MCF 10A (cell line): ENCODE data around the gene NPHP4. TPM values are rescaled to one million over a fixed set of nuclear protein-coding genes. Genes with fewer than 3 reads are reported as not detected.

Source experiments
- BruUV-seq: library from RNA; stranded (reverse); fragments of 400-500 nt; replicated peaks from 2 replicates; lab custom pipeline; 2021; lab: Mats Ljungman, UMichigan
- CTCF ChIA-PET: fragments of 300-600 bp; sonication (Branson Sonifier 250); formaldehyde crosslinking; extraction: SDS; loops from one replicate; lab custom pipeline; 2021; ENCODE audit warnings: antibody characterized with exemption, inconsistent platforms; lab: Yijun Ruan, JAX
- POLR2A ChIA-PET: fragments of 300-600, 350-650 bp; sonication (Branson Sonifier 250); formaldehyde crosslinking; extraction: SDS; loops from one replicate; lab custom pipeline; 2020; ENCODE audit warnings: antibody characterized with exemption, inconsistent platforms; lab: Yijun Ruan, JAX
- DNase-seq: peaks from one replicate; pipeline ENCODE4 v3.0.0-alpha.2; 2018; ENCODE audit not compliant: unreplicated experiment
- H3K27ac Mint-ChIP-seq: one replicate; pipeline ENCODE4 v1.8.0; 2022; ENCODE audit warnings: mild to moderate bottlenecking, low read depth, mixed read lengths; ENCODE audit not compliant: unreplicated experiment
- H3K27me3 Mint-ChIP-seq: one replicate; pipeline ENCODE4 v1.8.0; 2022; ENCODE audit warnings: mixed read lengths; ENCODE audit not compliant: insufficient read depth, unreplicated experiment
- H3K36me3 Mint-ChIP-seq: one replicate; pipeline ENCODE4 v1.8.0; 2022; ENCODE audit warnings: mild to moderate bottlenecking, moderate library complexity, mixed read lengths; ENCODE audit not compliant: insufficient read depth, unreplicated experiment
- H3K4me1 Mint-ChIP-seq: one replicate; pipeline ENCODE4 v1.8.0; 2022; ENCODE audit warnings: mixed read lengths; ENCODE audit not compliant: insufficient read depth, unreplicated experiment
- H3K4me3 Mint-ChIP-seq: one replicate; pipeline ENCODE4 v1.8.0; 2022; ENCODE audit warnings: mild to moderate bottlenecking, moderate library complexity, mixed read lengths; ENCODE audit not compliant: unreplicated experiment
- H3K9me3 Mint-ChIP-seq: one replicate; pipeline ENCODE4 v1.8.0; 2022; ENCODE audit warnings: mixed read lengths; ENCODE audit not compliant: unreplicated experiment
- CTCF ChIP-seq: fragments of 200-600 bp; IDR thresholded peaks from one replicate; pipeline ENCODE4 v1.8.0; 2022; ENCODE audit warnings: antibody characterized with exemption, mild to moderate bottlenecking; ENCODE audit not compliant: unreplicated experiment
- intact Hi-C: fragments of 100-400 bp; cut with micrococcal nuclease; formaldehyde crosslinking; loops from 2 replicates; pipeline ENCODE4 v1.14.1; 2022
- total RNA-seq: library from RNA; stranded (reverse); gene quantifications from 2 replicates; pipeline ENCODE4 v1.2.3, GENCODE V29; 2022

Gene NPHP4
- total RNA-seq, 1 experiment from 2014 or later: 14.4 TPM

GRCh38 chr1:5836776-5837440, 155.3 kb downstream of the NPHP4 start:
- H3K4me3 Mint-ChIP-seq: no peak overlapping the region
- H3K27me3 Mint-ChIP-seq: peaks cover 20% of the 10 kb centered on the region
- no TSS peak for BruUV-seq
- H3K9me3 Mint-ChIP-seq: no peaks in the 10 kb centered on the region
- no peaks in the 10 kb centered on the region for H3K4me1 Mint-ChIP-seq
- CTCF ChIA-PET: interaction anchor here (0.5 to 0.7 kb wide), 3 partner anchors 58 to 322 kb away, joined by 3 to 4 read pairs (median 3); no protein-coding TSS in a partner anchor
- DNase-seq: peak; percentile 5
- intact Hi-C loops: no loop called here
- no peak overlapping the region for H3K27ac Mint-ChIP-seq
- TF ChIP-seq CTCF: no peak
- no peaks in the 10 kb centered on the region for H3K36me3 Mint-ChIP-seq
- POLR2A ChIA-PET: no interaction called here

GRCh38 chr1:5835179-5835562, 157.1 kb downstream of the NPHP4 start:
- Mint-ChIP-seq H3K27ac (no peak overlapping the region), H3K4me1 (no peaks in the 10 kb centered on the region)

GRCh38 chr1:5834477-5835178, 157.6 kb downstream of the NPHP4 start:
- Mint-ChIP-seq H3K27ac (no peak overlapping the region), H3K27me3 (peaks cover 25% of the 10 kb centered on the region), H3K36me3 (no peaks in the 10 kb centered on the region), H3K9me3 (peaks cover 4% of the 10 kb centered on the region), H3K4me3 (no peak overlapping the region), H3K4me1 (no peaks in the 10 kb centered on the region)
- BruUV-seq: no TSS peak
- intact Hi-C loops: no loop called here
- DNase-seq: no peak
- CTCF ChIA-PET: no interaction called here
- POLR2A ChIA-PET: no interaction called here
- no peak for TF ChIP-seq CTCF

More at GRCh38 chr1:5835179-5835562, 157.1 kb downstream of the NPHP4 start:
- no peaks in the 10 kb centered on the region for H3K36me3 Mint-ChIP-seq
- no TSS peak for BruUV-seq
- ChIA-PET CTCF (no interaction called here), POLR2A (no interaction called here)
- H3K27me3 Mint-ChIP-seq: peaks cover 20% of the 10 kb centered on the region
- intact Hi-C loops: no loop called here
- no peak overlapping the region for H3K4me3 Mint-ChIP-seq
- H3K9me3 Mint-ChIP-seq: no peaks in the 10 kb centered on the region
- no peak for DNase-seq
- TF ChIP-seq CTCF: no peak

- Mint-ChIP-seq H3K9me3 (peaks cover 10% of the 10 kb centered on the region), H3K4me3 (no peak overlapping the region), H3K36me3 (no peaks in the 10 kb centered on the region), H3K4me1 (no peaks in the 10 kb centered on the region), H3K27me3 (peaks cover 32% of the 10 kb centered on the region), H3K27ac (no peak overlapping the region)
- intact Hi-C loops: no loop called here
- DNase-seq: no peak
- ChIA-PET POLR2A (no interaction called here), CTCF (no interaction called here)
- TF ChIP-seq CTCF: no peak
- BruUV-seq: no TSS peak
These were observed 158.3 kb downstream of the NPHP4 start for GRCh38 chr1:5833911-5834310.
